H1 (cell line): ENCODE data around the gene PTTG2. TPM values are rescaled to one million over a fixed set of nuclear protein-coding genes. Genes with fewer than 3 reads are reported as not detected.

Experiments used
- CTCF ChIA-PET: fragments of 300-600 bp; sonication (Branson Sonifier 250); formaldehyde crosslinking; loops from one replicate; lab custom pipeline; 2021; ENCODE audit not compliant: partially characterized antibody; lab: Charles Lee
- POLR2A ChIA-PET: fragments of 300-600 bp; sonication (Branson Sonifier 250); formaldehyde crosslinking; loops from one replicate; lab custom pipeline; 2021; ENCODE audit warnings: inconsistent platforms; ENCODE audit not compliant: partially characterized antibody; lab: Charles Lee
- DNase-seq, 2 experiments: peaks; one replicate each; pipeline versions ENCODE4 v3.0.0 to v3.0.0-alpha.2; 2010 to 2022; ENCODE audit warnings: low spot score in 2 of 2, low read depth in 1 of 2, mixed read lengths in 1 of 2
- FAIRE-seq: peaks from 2 replicates; lab custom pipeline; 2011; peaks lifted over from hg19 to GRCh38; lab: Jason Lieb, UNC
- H2AFZ ChIP-seq: 2 replicates; pipeline ENCODE4 v1.8.1; 2012; ENCODE audit warnings: low read length, inconsistent platforms
- H2AK5ac ChIP-seq: 2 replicates; pipeline ENCODE4 v1.6.1; 2013; ENCODE audit warnings: low read depth, low read length
- H2BK120ac ChIP-seq: replicated peaks from 2 replicates; pipeline ENCODE3; 2013; ENCODE audit warnings: low read depth, low read length, inconsistent platforms
- H2BK12ac ChIP-seq: 2 replicates; pipeline ENCODE4 v1.6.1; 2013; ENCODE audit warnings: low read depth, low read length
- H2BK15ac ChIP-seq: 2 replicates; pipeline ENCODE4 v1.6.1; 2013; ENCODE audit warnings: low read length
- H2BK20ac ChIP-seq: 2 replicates; pipeline ENCODE4 v1.6.1; 2013; ENCODE audit warnings: low read length
- H2BK5ac ChIP-seq: 2 replicates; pipeline ENCODE4 v1.6.1; 2013; ENCODE audit warnings: low read depth, low read length
- H3K14ac ChIP-seq: 2 replicates; pipeline ENCODE4 v1.6.1; 2013; ENCODE audit warnings: inconsistent platforms; ENCODE audit not compliant: insufficient read length
- H3K18ac ChIP-seq: 2 replicates; pipeline ENCODE4 v1.6.1; 2013; ENCODE audit warnings: low read length; ENCODE audit errors: extremely low read depth
- H3K23ac ChIP-seq: 2 replicates; pipeline ENCODE4 v1.6.1; 2013; ENCODE audit warnings: inconsistent platforms; ENCODE audit not compliant: insufficient read length
- H3K23me2 ChIP-seq: 2 replicates; pipeline ENCODE4 v1.6.1; 2013; ENCODE audit warnings: low read depth, low read length
- H3K27ac ChIP-seq: 2 replicates; pipeline ENCODE4 v1.6.1; 2011; ENCODE audit warnings: low read depth, low read length, inconsistent platforms
- H3K27me3 ChIP-seq, 4 experiments: replicated peaks in 1 of 4; 1 replicate in 1 of 4; 2 replicates in 3 of 4; pipeline versions ENCODE4 v1.6.1 to v1.8.1; 2011 to 2013; ENCODE audit warnings: low read length in 3 of 4, mild to moderate bottlenecking in 3 of 4, inconsistent platforms in 2 of 4, mixed read lengths in 2 of 4, moderate library complexity in 1 of 4; ENCODE audit not compliant: control insufficient read depth in 3 of 4, insufficient read depth in 3 of 4; ENCODE audit errors: extremely low read depth in 1 of 4
- H3K36me3 ChIP-seq, 4 experiments: 2 replicates each; pipeline versions ENCODE4 v1.6.1 to v1.8.1; 2011 to 2013; ENCODE audit warnings: mild to moderate bottlenecking in 4 of 4, low read length in 3 of 4, moderate library complexity in 2 of 4, control low read depth in 1 of 4, inconsistent platforms in 1 of 4; ENCODE audit not compliant: insufficient read depth in 4 of 4, control insufficient read depth in 2 of 4
- H3K4ac ChIP-seq: replicated peaks from 2 replicates; pipeline ENCODE3; 2013; ENCODE audit warnings: low read length, low read depth, mixed read lengths, inconsistent platforms; ENCODE audit not compliant: insufficient read length
- H3K4me1 ChIP-seq, 4 experiments: replicated peaks in 1 of 4; 1 replicate in 1 of 4; 2 replicates in 3 of 4; pipeline versions ENCODE4 v1.6.1 to v1.8.1; 2011 to 2013; ENCODE audit warnings: low read length in 3 of 4, inconsistent platforms in 2 of 4, mixed read lengths in 1 of 4; ENCODE audit not compliant: insufficient read depth in 4 of 4, control insufficient read depth in 3 of 4
- H3K4me2 ChIP-seq, 2 experiments: 2 replicates each; pipeline versions ENCODE4 v1.6.1 to v1.8.1; 2011 to 2013; ENCODE audit warnings: low read depth in 2 of 2, low read length in 2 of 2, control low read depth in 1 of 2, inconsistent platforms in 1 of 2, mild to moderate bottlenecking in 1 of 2; ENCODE audit not compliant: insufficient read depth in 1 of 2
- H3K4me3 ChIP-seq, 4 experiments: fragments of 200-600, 300-600 bp in 1 of 4; sonication (generic), shearing (Covaris generic), sonication (Bioruptor Twin) in 1 of 4; 2 replicates each; pipeline versions ENCODE4 v1.5.1 to v1.8.1; 2011 to 2016; ENCODE audit warnings: low read length in 4 of 4, low read depth in 3 of 4, control low read depth in 2 of 4, inconsistent platforms in 2 of 4, mild to moderate bottlenecking in 2 of 4, mixed read lengths in 1 of 4, moderate library complexity in 1 of 4; ENCODE audit not compliant: insufficient read depth in 2 of 4; ENCODE audit errors: extremely low read depth in 1 of 4
- H3K56ac ChIP-seq: replicated peaks from 2 replicates; pipeline ENCODE3; 2013; ENCODE audit warnings: low read depth, mild to moderate bottlenecking, mixed read lengths, low read length, inconsistent platforms; ENCODE audit not compliant: insufficient read length
- H3K79me1 ChIP-seq: 2 replicates; pipeline ENCODE4 v1.6.1; 2013; ENCODE audit warnings: low read depth, low read length, control low read depth
- H3K79me2 ChIP-seq, 2 experiments: 2 replicates each; pipeline versions ENCODE4 v1.6.1 to v1.8.1; 2012 to 2013; ENCODE audit warnings: low read length in 2 of 2, mild to moderate bottlenecking in 2 of 2, inconsistent platforms in 1 of 2; ENCODE audit not compliant: insufficient read depth in 2 of 2, control insufficient read depth in 1 of 2
- H3K9ac ChIP-seq, 4 experiments: replicated peaks in 1 of 4; 1 replicate in 1 of 4; 2 replicates in 3 of 4; pipeline versions ENCODE4 v1.6.1 to v1.8.1; 2011 to 2013; ENCODE audit warnings: low read depth in 3 of 4, low read length in 3 of 4, control low read depth in 2 of 4, mild to moderate bottlenecking in 2 of 4, moderate library complexity in 2 of 4, inconsistent platforms in 1 of 4; ENCODE audit errors: extremely low read depth in 1 of 4
- H3K9me3 ChIP-seq, 2 experiments: 2 replicates each; pipeline versions ENCODE4 v1.6.1 to v1.8.1; 2012 to 2013; ENCODE audit warnings: mild to moderate bottlenecking in 2 of 2, moderate library complexity in 2 of 2, control low read depth in 1 of 2, inconsistent platforms in 1 of 2, low read depth in 1 of 2, low read length in 1 of 2, mixed read lengths in 1 of 2; ENCODE audit not compliant: insufficient read depth in 2 of 2
- H4K20me1 ChIP-seq, 2 experiments: replicated peaks in 1 of 2; 2 replicates each; pipeline versions ENCODE3 to v1.8.1; 2011 to 2013; ENCODE audit warnings: inconsistent platforms in 2 of 2, low read length in 2 of 2, mild to moderate bottlenecking in 1 of 2; ENCODE audit not compliant: insufficient read depth in 2 of 2, control insufficient read depth in 1 of 2
- H4K5ac ChIP-seq: 2 replicates; pipeline ENCODE4 v1.6.1; 2013; ENCODE audit warnings: low read length, low read depth, mixed read lengths, inconsistent platforms; ENCODE audit not compliant: insufficient read length
- H4K8ac ChIP-seq: 2 replicates; pipeline ENCODE4 v1.8.0; 2013; ENCODE audit warnings: mild to moderate bottlenecking, moderate library complexity, low read length, inconsistent platforms; ENCODE audit not compliant: insufficient read depth; ENCODE audit errors: extremely low read depth
- H4K91ac ChIP-seq: replicated peaks from 2 replicates; pipeline ENCODE3; 2013; ENCODE audit warnings: low read length, mixed read lengths, inconsistent platforms; ENCODE audit not compliant: insufficient read length
- ASH2L ChIP-seq: fragments of 200-600, 300-600 bp; sonication (generic); IDR thresholded peaks from one replicate; pipeline ENCODE4 v1.7.1; 2017; ENCODE audit warnings: low read length
- CHD1 ChIP-seq: IDR thresholded peaks from 2 replicates; pipeline ENCODE4 v1.6.1; 2012; ENCODE audit warnings: low read depth, low read length, improper control_type of control experiment
- PHF8 ChIP-seq: fragments of 200-600 bp; sonication (generic); conservative IDR thresholded peaks from 2 replicates; pipeline ENCODE4 v1.7.1; 2012; ENCODE audit warnings: low read depth, mild to moderate bottlenecking, inconsistent platforms, low read length, moderate library complexity
- SIRT6 ChIP-seq: IDR thresholded peaks from one replicate; pipeline ENCODE4 v1.7.1; 2012; ENCODE audit warnings: low read length, inconsistent platforms
- SP4 ChIP-seq: IDR thresholded peaks from 2 replicates; pipeline ENCODE4 v1.6.1; 2012; ENCODE audit warnings: low read length, inconsistent platforms
- SRF ChIP-seq: IDR thresholded peaks from 2 replicates; pipeline ENCODE4 v1.6.1; 2011; ENCODE audit warnings: mild to moderate bottlenecking, low read depth, low read length, moderate library complexity
- TAF7 ChIP-seq: optimal IDR thresholded peaks from 2 replicates; pipeline ENCODE3; 2011; ENCODE audit warnings: low read depth, mild to moderate bottlenecking, inconsistent platforms, low read length, moderate library complexity, borderline replicate concordance
- TEAD4 ChIP-seq: IDR thresholded peaks from 2 replicates; pipeline ENCODE4 v1.6.1; 2012; ENCODE audit warnings: low read depth, low read length, inconsistent platforms, mixed read lengths
- ZNF274 ChIP-seq: IDR thresholded peaks from 2 replicates; pipeline ENCODE4 v1.7.0; 2012; ENCODE audit warnings: low read length, borderline replicate concordance; ENCODE audit errors: extremely low read depth
- WGBS, 2 experiments: shearing (Covaris generic) in 1 of 2; methylation state at CpG; one replicate each; pipeline versions ENCODE4 v1.1.6 to v1.1.7; 2013 to 2015; ENCODE audit warnings: low lambda C conversion rate in 2 of 2, mixed read lengths in 2 of 2, inconsistent platforms in 1 of 2, low coverage in 1 of 2, missing lambda C conversion rate in 1 of 2; ENCODE audit not compliant: insufficient replicate concordance in 2 of 2, insufficient coverage in 1 of 2, insufficient read length in 1 of 2; ENCODE audit errors: extremely low coverage in 1 of 2, missing lambda C conversion rate in 1 of 2; 5-methylcytosine and 5-hydroxymethylcytosine counted together
- long read RNA-seq, 2 experiments: library from RNA in 1 of 2; library from capped mRNA in 1 of 2; stranded (forward); transcript quantifications; one replicate each; pipeline ENCODE4 v2.0.0, GENCODE V29; 2021; ENCODE audit warnings: inconsistent platforms in 1 of 2
- polyA minus RNA-seq, 3 experiments: library from RNA; depleted of rRNA, polyadenylated mRNA; stranded (reverse); fragments of >200 nt; gene quantifications; 1 replicate in 2 of 3; 2 replicates in 1 of 3; pipeline ENCODE4 v1.2.3, GENCODE V29; 2011
- polyA plus RNA-seq, 7 experiments: library from polyadenylated mRNA; depleted of rRNA in 3 of 7; stranded (reverse) in 5 of 7; unstranded in 2 of 7; fragments of >200 nt in 5 of 7; fragments of 200-250 nt in 2 of 7; gene quantifications; 1 replicate in 5 of 7; 2 replicates in 1 of 7; 4 replicates in 1 of 7; pipeline versions ENCODE4 v1.2.1 to v1.2.3, GENCODE V29; 2011 to 2013; ENCODE audit warnings: missing spikeins in 2 of 7, mixed read lengths in 2 of 7
- total RNA-seq: library from RNA; stranded (reverse); fragmentation: NEBNext Ultra II Directional; extraction: Animal tissue kit (Norgen Biotek cat#: 25700); gene quantifications from 2 replicates; pipeline ENCODE4 v1.2.1, GENCODE V29; 2021

Gene PTTG2
- total RNA-seq (not detected in 2 replicates), polyA plus RNA-seq (2011; rRNA removed) (not detected in 2 replicates), polyA minus RNA-seq (2011; rRNA and poly(A)+ RNA removed) (0.85 TPM in 1 of 2 replicates, not detected in the other)
- polyA plus RNA-seq (2011; cell fraction: cytosol; rRNA removed): not detected
- polyA plus RNA-seq (2011; cell fraction: nucleus; rRNA removed): not detected
- polyA plus RNA-seq (2012, experiment 1 of 2): not detected in 4 replicates
- not detected for polyA plus RNA-seq (2012, experiment 2 of 2)
- not detected for polyA plus RNA-seq (2013, experiment 1 of 2)
- polyA plus RNA-seq (2013, experiment 2 of 2): 0.07 TPM
- polyA minus RNA-seq (2011; cell fraction: cytosol; rRNA and poly(A)+ RNA removed): not detected
- polyA minus RNA-seq (2011; cell fraction: nucleus; rRNA and poly(A)+ RNA removed): 1.4 TPM
- long read RNA-seq, experiment 1: 0 reads
- long read RNA-seq, experiment 2: 0 reads

- no peak within 1 kb of the TSS for H3K4me3 ChIP-seq
- H3K79me2 ChIP-seq: no peaks in the 10 kb centered on the region
- H3K4me2 ChIP-seq: no peak within 1 kb of the TSS
- H3K14ac ChIP-seq: no peak within 1 kb of the TSS
- no peak within 1 kb of the TSS for H2BK15ac ChIP-seq
- no peak within 1 kb of the TSS for H2BK5ac ChIP-seq
- no peak within 1 kb of the TSS for H4K91ac ChIP-seq
- H3K9ac ChIP-seq: no peak within 1 kb of the TSS
- no peak within 1 kb of the TSS for H3K23ac ChIP-seq
- no peaks in the 10 kb centered on the region for H3K9me3 ChIP-seq
- no peak within 1 kb of the TSS for H2BK120ac ChIP-seq
- no peak within 1 kb of the TSS for H4K8ac ChIP-seq
- H2BK20ac ChIP-seq: no peak within 1 kb of the TSS
- no peak within 1 kb of the TSS for H3K4ac ChIP-seq
- H3K56ac ChIP-seq: no peak within 1 kb of the TSS
- no peaks in the 10 kb centered on the region for H3K23me2 ChIP-seq
- H4K5ac ChIP-seq: no peak within 1 kb of the TSS
- no peaks in the 10 kb centered on the region for H3K27me3 ChIP-seq
- no peak within 1 kb of the TSS for H2AFZ ChIP-seq
- no peak within 1 kb of the TSS for H3K18ac ChIP-seq
- FAIRE-seq (no peak), DNase-seq (no peak)
- H4K20me1 ChIP-seq: no peaks in the 10 kb centered on the region
- no peak within 1 kb of the TSS for H2BK12ac ChIP-seq
- H3K79me1 ChIP-seq: no peaks in the 10 kb centered on the region
- H3K4me1 ChIP-seq: no peaks in the 10 kb centered on the region
- H3K36me3 ChIP-seq: no peaks in the 10 kb centered on the region
- H3K27ac ChIP-seq: no peak within 1 kb of the TSS
- H2AK5ac ChIP-seq: no peak within 1 kb of the TSS
- 94% methylated on average over 5 of the region's 5 CpGs; no CpG with 5 or more reads in 1 of the 2 experiments for WGBS, 2 experiments
- ChIA-PET POLR2A (interaction anchor here (1.3 kb wide), 1 partner anchor 10 kb away, joined by 4 read pairs; no protein-coding TSS in a partner anchor), CTCF (interaction anchor here (0.6 to 1.3 kb wide), 2 partner anchors 10 to 25 kb away, joined by 3 read pairs; no protein-coding TSS in a partner anchor)
- no peak for TF ChIP-seq TAF7
- TF ChIP-seq PHF8: no peak
- TF ChIP-seq TEAD4: no peak
- no peak for TF ChIP-seq SP4
- no peak for TF ChIP-seq ASH2L
- TF ChIP-seq SIRT6: no peak
- TF ChIP-seq ZNF274: no peak
- TF ChIP-seq CHD1: no peak
- no peak for TF ChIP-seq SRF
These were observed at the start of gene PTTG2 for GRCh38 chr4:37960098-37960497. TSS of gene PTTG2 (plus strand) at chr4:37960398. CDS start at chr4:37960435, 37 bp downstream.
